Neuronal stem cell (in vitro differentiated cells): ENCODE measurements around the gene USP17L26.
"Not testable (repeated sequence)": the region's sequence is repeated elsewhere in the genome, so short reads cannot be mapped to it uniquely, and the experiment has no call there.

Experiments
- DNase-seq: peaks from one replicate; pipeline ENCODE4 v3.0.0-alpha.2; 2013; ENCODE audit warnings: low spot score
- H2AFZ ChIP-seq: one replicate; pipeline ENCODE4 v1.6.1; 2013; ENCODE audit warnings: mild to moderate bottlenecking, low read length, inconsistent platforms
- H2AK5ac ChIP-seq: 2 replicates; pipeline ENCODE4 v1.6.1; 2013; ENCODE audit warnings: low read depth, mild to moderate bottlenecking, inconsistent platforms, low read length, moderate library complexity, mixed read lengths
- H2BK120ac ChIP-seq: 2 replicates; pipeline ENCODE4 v1.6.1; 2013; ENCODE audit warnings: low read depth, mild to moderate bottlenecking, inconsistent platforms, low read length, moderate library complexity, mixed read lengths
- H2BK12ac ChIP-seq: one replicate; pipeline ENCODE4 v1.6.1; 2013; ENCODE audit warnings: low read length, inconsistent platforms
- H2BK15ac ChIP-seq: 2 replicates; pipeline ENCODE4 v1.6.1; 2013; ENCODE audit warnings: mild to moderate bottlenecking, low read length, inconsistent platforms, mixed read lengths
- H2BK5ac ChIP-seq: one replicate; pipeline ENCODE4 v1.6.1; 2013; ENCODE audit warnings: inconsistent platforms, mild to moderate bottlenecking, low read length, moderate library complexity
- H3K14ac ChIP-seq: one replicate; pipeline ENCODE4 v1.6.1; 2013; ENCODE audit warnings: low read length, inconsistent platforms
- H3K18ac ChIP-seq: 2 replicates; pipeline ENCODE4 v1.6.1; 2013; ENCODE audit warnings: low read length, inconsistent platforms
- H3K23ac ChIP-seq: 2 replicates; pipeline ENCODE4 v1.6.1; 2013; ENCODE audit warnings: low read depth, mild to moderate bottlenecking, mixed read lengths, low read length, inconsistent platforms; ENCODE audit not compliant: poor library complexity
- H3K27ac ChIP-seq: replicated peaks from 3 replicates; pipeline ENCODE4 v1.5.1; 2013; ENCODE audit warnings: low read length, inconsistent platforms
- H3K27me3 ChIP-seq, 3 experiments: 2 replicates each; pipeline ENCODE4 v1.6.1; 2013; ENCODE audit warnings: low read length in 3 of 3, mild to moderate bottlenecking in 2 of 3, inconsistent platforms in 1 of 3, low read depth in 1 of 3, mixed read lengths in 1 of 3, moderate library complexity in 1 of 3; ENCODE audit not compliant: control insufficient read depth in 3 of 3, insufficient read depth in 3 of 3
- H3K36me3 ChIP-seq, 2 donors: replicated peaks in 1 of 2; 2 replicates each; pipeline ENCODE4 v1.6.1; 2013; ENCODE audit warnings: low read length in 2 of 2; ENCODE audit not compliant: control insufficient read depth in 2 of 2, insufficient read depth in 2 of 2
- H3K4ac ChIP-seq: 2 replicates; pipeline ENCODE4 v1.6.1; 2013; ENCODE audit warnings: inconsistent platforms, mild to moderate bottlenecking, low read length, moderate library complexity
- H3K4me1 ChIP-seq, 2 donors: 1 replicate in 1 of 2; 2 replicates in 1 of 2; pipeline ENCODE4 v1.6.1; 2013; ENCODE audit warnings: low read length in 2 of 2, low read depth in 1 of 2; ENCODE audit not compliant: control insufficient read depth in 2 of 2, insufficient read depth in 1 of 2
- H3K4me2 ChIP-seq: one replicate; pipeline ENCODE4 v1.6.1; 2013; ENCODE audit warnings: mild to moderate bottlenecking, low read length, inconsistent platforms; ENCODE audit not compliant: insufficient read depth, poor library complexity, severe bottlenecking
- H3K4me3 ChIP-seq, 2 donors: 2 replicates each; pipeline ENCODE4 v1.5.1; 2013; ENCODE audit warnings: low read length in 2 of 2, mild to moderate bottlenecking in 2 of 2, inconsistent platforms in 1 of 2, moderate library complexity in 1 of 2
- H3K79me1 ChIP-seq: one replicate; pipeline ENCODE4 v1.6.1; 2013; ENCODE audit warnings: low read depth, mild to moderate bottlenecking, inconsistent platforms, low read length, moderate library complexity
- H3K9ac ChIP-seq: one replicate; pipeline ENCODE4 v1.6.1; 2013; ENCODE audit warnings: mild to moderate bottlenecking, low read depth, low read length, inconsistent platforms; ENCODE audit not compliant: poor library complexity
- H3K9me3 ChIP-seq, 2 donors: replicated peaks in 1 of 2; 2 replicates each; pipeline versions ENCODE3 to v1.6.1; 2013; ENCODE audit warnings: low read length in 2 of 2, mild to moderate bottlenecking in 2 of 2, inconsistent platforms in 1 of 2, low read depth in 1 of 2, mixed read lengths in 1 of 2, moderate library complexity in 1 of 2; ENCODE audit not compliant: control insufficient read depth in 2 of 2, insufficient read depth in 1 of 2
- H4K8ac ChIP-seq: one replicate; pipeline ENCODE4 v1.6.1; 2013; ENCODE audit warnings: low read depth, mild to moderate bottlenecking, inconsistent platforms, low read length, moderate library complexity
- H4K91ac ChIP-seq: one replicate; pipeline ENCODE4 v1.6.1; 2013; ENCODE audit warnings: low read length, low read depth, mild to moderate bottlenecking, inconsistent platforms; ENCODE audit not compliant: poor library complexity
- WGBS, 2 donors: extraction: QIAGEN DNeasy Blood & Tissue Kit; methylation state at CpG; one replicate each; pipeline ENCODE4 v1.1.7; 2013; ENCODE audit warnings: missing lambda C conversion rate in 2 of 2, mixed read lengths in 1 of 2; ENCODE audit not compliant: insufficient read length in 2 of 2, insufficient replicate concordance in 1 of 2; ENCODE audit errors: extremely low coverage in 2 of 2; 5-methylcytosine and 5-hydroxymethylcytosine counted together

The USP17L26 gene

DNA sequence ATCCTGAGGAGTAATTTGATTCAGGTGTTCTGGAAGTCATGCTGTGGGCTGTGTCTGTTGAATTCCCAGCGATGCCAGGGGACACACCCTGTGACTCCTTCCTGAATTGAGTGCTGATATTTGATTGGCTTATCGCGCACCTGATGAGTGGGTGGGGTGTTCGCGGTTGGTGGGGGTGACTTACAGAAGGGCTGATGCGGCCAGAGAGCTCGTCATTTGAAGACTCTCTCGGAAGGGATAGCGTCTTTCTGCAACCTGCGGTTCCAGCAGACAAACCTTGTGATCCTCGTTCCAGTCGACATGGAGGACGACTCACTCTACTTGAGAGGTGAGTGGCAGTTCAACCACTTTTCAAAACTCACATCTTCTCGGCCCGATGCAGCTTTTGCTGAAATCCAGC is 18.9 kb downstream of the USP17L26 start, which contains the start of gene USP17L29:
TSS of gene USP17L29 (plus strand) at position 301 of the 400 bp plus-strand sequence. CDS start at position 301, 0 bp downstream.
- H3K27ac ChIP-seq, H3K18ac ChIP-seq, H3K14ac ChIP-seq, DNase-seq, H2AFZ ChIP-seq, H2AK5ac ChIP-seq, H3K23ac ChIP-seq, H3K36me3 ChIP-seq, H2BK15ac ChIP-seq, H2BK5ac ChIP-seq, H3K4me1 ChIP-seq, H3K9me3 ChIP-seq, H2BK12ac ChIP-seq, H2BK120ac ChIP-seq, H4K91ac ChIP-seq, H3K27me3 ChIP-seq, H3K4ac ChIP-seq, H3K4me2 ChIP-seq, H4K8ac ChIP-seq, H3K79me1 ChIP-seq, H3K9ac ChIP-seq, H3K4me3 ChIP-seq: not testable (repeated sequence)
- no CpG with 5 or more reads among the region's 15 CpGs for WGBS, 2 donors

GRCh38 chr4:9362829-9363228 is 28.4 kb downstream of the USP17L26 start, which contains the start of gene USP17L30:
USP17L30 (plus strand) TSS chr4:9363129; CDS start chr4:9363129, 0 bp downstream.
- not testable (repeated sequence) for H2BK120ac ChIP-seq, H3K9ac ChIP-seq, H3K79me1 ChIP-seq, H3K14ac ChIP-seq, H4K8ac ChIP-seq, H3K4me1 ChIP-seq, H2BK12ac ChIP-seq, H3K4me3 ChIP-seq, H3K9me3 ChIP-seq, H3K23ac ChIP-seq, H2BK15ac ChIP-seq, H3K4ac ChIP-seq, H2AFZ ChIP-seq, H2AK5ac ChIP-seq, H3K27me3 ChIP-seq, H4K91ac ChIP-seq, H3K4me2 ChIP-seq, H3K18ac ChIP-seq, H3K36me3 ChIP-seq, DNase-seq, H2BK5ac ChIP-seq, H3K27ac ChIP-seq
- no CpG with 5 or more reads among the region's 15 CpGs for WGBS, 2 donors

DNA sequence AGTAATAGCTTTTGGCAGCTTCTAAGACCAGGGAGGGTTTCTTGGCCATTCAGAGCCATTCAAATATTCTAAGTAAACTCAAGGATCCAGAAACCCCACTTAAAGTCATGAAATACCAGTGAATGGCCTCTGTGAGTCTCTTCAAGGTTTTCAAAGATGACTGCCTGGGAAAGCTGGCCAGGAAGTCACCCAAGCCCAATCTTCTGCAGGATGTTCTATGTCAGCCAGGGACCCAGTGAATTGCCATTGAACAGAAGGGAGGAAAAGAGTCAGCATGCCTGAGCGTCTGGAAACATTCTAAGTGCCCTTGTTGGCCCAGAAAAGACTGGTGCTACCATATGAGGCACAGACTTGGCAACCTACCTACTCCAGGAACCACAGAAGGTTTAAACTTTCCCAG is 45.4 kb downstream of the USP17L26 start:
- not testable (repeated sequence) for H4K8ac ChIP-seq, H3K23ac ChIP-seq, H2AK5ac ChIP-seq, H3K9me3 ChIP-seq, H3K4me2 ChIP-seq, H3K79me1 ChIP-seq, H3K27ac ChIP-seq, H2AFZ ChIP-seq, H2BK120ac ChIP-seq, H2BK12ac ChIP-seq, H2BK5ac ChIP-seq, H3K18ac ChIP-seq, H3K4me1 ChIP-seq, H3K27me3 ChIP-seq, H3K9ac ChIP-seq, H3K36me3 ChIP-seq, H4K91ac ChIP-seq, H3K4me3 ChIP-seq, H3K4ac ChIP-seq, H2BK15ac ChIP-seq, H3K14ac ChIP-seq, DNase-seq
- no CpG with 5 or more reads among the region's 1 CpG for WGBS, 2 donors

GRCh38 chr4:9381012-9381534 is 46.6 kb downstream of the USP17L26 start:
- H2BK5ac ChIP-seq, H3K79me1 ChIP-seq, H3K36me3 ChIP-seq, H3K4ac ChIP-seq, H3K27me3 ChIP-seq, H2BK15ac ChIP-seq, H3K9me3 ChIP-seq, H4K91ac ChIP-seq, DNase-seq, H3K4me1 ChIP-seq, H3K18ac ChIP-seq, H2BK12ac ChIP-seq, H3K27ac ChIP-seq, H3K4me2 ChIP-seq, H3K14ac ChIP-seq, H3K4me3 ChIP-seq, H4K8ac ChIP-seq, H3K23ac ChIP-seq, H2BK120ac ChIP-seq, H3K9ac ChIP-seq, H2AK5ac ChIP-seq: not testable (repeated sequence)
- peak overlapping the region; percentile 86 for H2AFZ ChIP-seq
- WGBS, 2 donors, result no CpG with 5 or more reads among the region's 36 CpGs
